A673 (cell line): ENCODE data around the gene DNAI1. TPM values are rescaled to one million over a fixed set of nuclear protein-coding genes. Genes with fewer than 3 reads are reported as not detected.
"Not testable (repeated sequence)": the region's sequence is repeated elsewhere in the genome, so short reads cannot be mapped to it uniquely, and the experiment has no call there.

ENCODE experiments used
- BruUV-seq: library from RNA; stranded (reverse); fragments of 400-500 nt; replicated peaks from 2 replicates; lab custom pipeline; 2021; lab: Mats Ljungman, UMichigan
- CTCF ChIA-PET: fragments of 300-600 bp; sonication (Branson Sonifier 250); formaldehyde crosslinking; loops from one replicate; lab custom pipeline; 2022; ENCODE audit warnings: antibody characterized with exemption; lab: Charles Lee
- POLR2A ChIA-PET: fragments of 300-600 bp; sonication (Branson Sonifier 250); formaldehyde crosslinking; loops from one replicate; lab custom pipeline; 2022; ENCODE audit warnings: antibody characterized with exemption; ENCODE audit not compliant: low non-redundant PET; lab: Charles Lee
- DNase-seq: peaks from one replicate; pipeline ENCODE4 v3.0.0-alpha.2; 2015; ENCODE audit warnings: low spot score
- H3K27ac ChIP-seq: fragments of 200-600 bp; sonication (generic); 2 replicates; pipeline ENCODE4 v1.5.1; 2016; ENCODE audit warnings: mixed run types, low read depth, mild to moderate bottlenecking, mixed read lengths, antibody characterized with exemption, low read length; ENCODE audit not compliant: poor library complexity, severe bottlenecking
- H3K27me3 ChIP-seq: fragments of 200-600 bp; sonication (generic); replicated peaks from 2 replicates; pipeline ENCODE4 v1.6.1; 2017; ENCODE audit warnings: mixed run types, low read depth, mild to moderate bottlenecking, mixed read lengths, antibody characterized with exemption, low read length; ENCODE audit not compliant: insufficient read depth, poor library complexity
- H3K36me3 ChIP-seq: fragments of 200-600 bp; sonication (generic); 2 replicates; pipeline ENCODE4 v1.6.1; 2016; ENCODE audit warnings: mixed run types, mild to moderate bottlenecking, mixed read lengths, antibody characterized with exemption, low read length; ENCODE audit not compliant: insufficient read depth, poor library complexity, severe bottlenecking
- H3K4me1 ChIP-seq: fragments of 200-600 bp; sonication (generic); 2 replicates; pipeline ENCODE4 v1.6.1; 2017; ENCODE audit warnings: mixed run types, mild to moderate bottlenecking, mixed read lengths, antibody characterized with exemption, low read length; ENCODE audit not compliant: insufficient read depth, poor library complexity, severe bottlenecking
- H3K4me3 ChIP-seq: fragments of 200-600 bp; sonication (generic); 2 replicates; pipeline ENCODE4 v1.5.1; 2016; ENCODE audit warnings: low read depth, mixed run types, mild to moderate bottlenecking, mixed read lengths, low read length; ENCODE audit not compliant: poor library complexity, severe bottlenecking
- H3K9me3 ChIP-seq: fragments of 200-600 bp; sonication (generic); 2 replicates; pipeline ENCODE4 v1.6.1; 2016; ENCODE audit warnings: mixed run types, low read depth, mild to moderate bottlenecking, mixed read lengths, antibody characterized with exemption, low read length; ENCODE audit not compliant: poor library complexity, severe bottlenecking
- CTCF ChIP-seq: fragments of 300-800, 200-600 bp; sonication (generic); conservative IDR thresholded peaks from 2 replicates; pipeline ENCODE4 v1.5.1; 2017; ENCODE audit warnings: low read depth, mild to moderate bottlenecking, antibody characterized with exemption, low read length, moderate library complexity, mixed read lengths
- EZH2 ChIP-seq: fragments of 200-600 bp; sonication (generic); IDR thresholded peaks from 2 replicates; pipeline ENCODE4 v1.6.1; 2017; ENCODE audit warnings: borderline replicate concordance, low read depth, mild to moderate bottlenecking, mixed read lengths, antibody characterized with exemption, low read length; ENCODE audit not compliant: poor library complexity, severe bottlenecking
- intact Hi-C: fragments of 100-400 bp; cut with micrococcal nuclease; formaldehyde crosslinking; loops from one replicate; pipeline ENCODE4 v1.10.0; 2022; ENCODE audit not compliant: unreplicated experiment
- total RNA-seq: library from RNA; stranded (reverse); gene quantifications from 2 replicates; pipeline ENCODE4 v1.2.3, GENCODE V29; 2021

DNAI1 gene
- total RNA-seq, 1 experiment from 2014 or later: not detected

- BruUV-seq: no TSS peak
- intact Hi-C loops: no loop called here
- CTCF ChIA-PET: no interaction called here
Observed at GRCh38 chr9:34475097-34475496, 16.5 kb downstream of the DNAI1 start.

GRCh38 chr9:34477541-34477940 is 18.9 kb downstream of the DNAI1 start:
- Histone ChIP-seq H3K4me1 (no peaks in the 10 kb centered on the region), H3K9me3 (no peaks in the 10 kb centered on the region), H3K27me3 (no peaks in the 10 kb centered on the region), H3K36me3 (no peaks in the 10 kb centered on the region), H3K27ac (no peak overlapping the region), H3K4me3 (no peak overlapping the region)
- CTCF ChIA-PET: no interaction called here
- no TSS peak for BruUV-seq
- TF ChIP-seq CTCF (no peak), EZH2 (no peak)
- DNase-seq: no peak
- intact Hi-C loops: no loop called here
- POLR2A ChIA-PET: no interaction called here

More at GRCh38 chr9:34475097-34475496, 16.5 kb downstream of the DNAI1 start:
- Histone ChIP-seq H3K27ac (no peak overlapping the region), H3K36me3 (no peaks in the 10 kb centered on the region), H3K9me3 (no peaks in the 10 kb centered on the region), H3K4me3 (no peak overlapping the region), H3K27me3 (no peaks in the 10 kb centered on the region), H3K4me1 (no peaks in the 10 kb centered on the region)
- no peak for TF ChIP-seq CTCF
- TF ChIP-seq EZH2: no peak
- POLR2A ChIA-PET: no interaction called here
- DNase-seq: no peak

- TF ChIP-seq CTCF (no peak), EZH2 (no peak)
- no TSS peak for BruUV-seq
- DNase-seq: no peak
- CTCF ChIA-PET: no interaction called here
- Histone ChIP-seq H3K4me1 (no peaks in the 10 kb centered on the region), H3K27me3 (no peaks in the 10 kb centered on the region), H3K4me3 (no peak overlapping the region), H3K9me3 (no peaks in the 10 kb centered on the region), H3K36me3 (no peaks in the 10 kb centered on the region), H3K27ac (no peak overlapping the region)
- intact Hi-C loops: no loop called here
- POLR2A ChIA-PET: no interaction called here
Observed at GRCh38 chr9:34479431-34479866, 20.8 kb downstream of the DNAI1 start.

DNA sequence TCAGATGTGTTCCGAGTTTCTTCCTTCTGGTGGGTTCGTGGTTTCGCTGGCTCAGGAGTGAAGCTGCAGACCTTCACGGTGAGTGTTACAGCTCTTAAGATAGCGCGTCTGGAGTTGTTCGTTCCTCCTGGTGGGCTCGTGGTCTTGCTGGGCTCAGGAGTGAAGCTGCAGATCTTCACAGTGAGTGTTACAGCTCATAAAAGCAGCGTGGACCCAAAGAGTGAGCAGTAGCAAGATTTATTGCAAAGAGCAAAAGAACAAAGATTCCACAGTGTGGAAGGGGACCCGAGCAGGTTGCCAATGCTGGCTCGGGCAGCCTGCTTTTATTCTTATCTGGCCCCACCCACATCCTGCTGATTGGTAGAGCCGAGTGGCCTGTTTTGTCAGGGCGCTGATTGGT is 23.0 kb downstream of the DNAI1 start:
- BruUV-seq, H3K4me3 ChIP-seq, POLR2A ChIA-PET, H3K27me3 ChIP-seq, H3K9me3 ChIP-seq, DNase-seq, H3K4me1 ChIP-seq, CTCF ChIA-PET, H3K36me3 ChIP-seq, H3K27ac ChIP-seq: not testable (repeated sequence)
- intact Hi-C loops: loop anchor here (2.0 kb wide), 1 partner anchor 35 kb away; no protein-coding TSS in a partner anchor

DNA sequence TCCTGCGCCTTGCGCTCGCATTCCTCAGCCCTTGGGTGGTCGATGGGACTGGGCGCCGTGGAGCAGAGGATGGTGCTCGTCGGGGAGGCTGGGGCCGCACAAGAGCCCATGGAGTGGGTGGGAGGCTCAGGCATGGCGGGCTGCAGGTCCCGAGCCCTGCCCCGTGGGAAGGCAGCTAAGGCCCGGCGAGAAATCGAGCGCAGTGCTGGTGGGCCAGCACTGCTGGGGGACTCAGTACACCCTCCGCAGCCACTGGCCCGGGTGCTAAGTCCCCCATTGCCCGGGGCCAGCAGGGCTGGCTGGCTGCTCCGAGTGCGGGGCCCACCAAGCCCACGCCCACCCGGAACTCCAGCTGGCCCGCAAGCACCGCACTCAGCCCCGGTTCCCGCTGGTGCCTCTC is 24.1 kb downstream of the DNAI1 start:
- CTCF ChIA-PET, POLR2A ChIA-PET, H3K27ac ChIP-seq, H3K27me3 ChIP-seq, H3K4me1 ChIP-seq, intact Hi-C loops, H3K9me3 ChIP-seq, DNase-seq, BruUV-seq, H3K4me3 ChIP-seq, H3K36me3 ChIP-seq: not testable (repeated sequence)
